Ovary (tissue), 9 donors: ENCODE results near the gene ZBTB4. TPM values are rescaled to one million over a fixed set of nuclear protein-coding genes. Genes with fewer than 3 reads are reported as not detected.

Experiments
- DNase-seq, 5 donors: peaks; one replicate each; pipeline ENCODE4 v3.0.0-alpha.2; 2019 to 2020
- H3K27ac ChIP-seq, 2 donors: fragments of 200-600 bp; one replicate each; pipeline versions ENCODE4 v1.5.1 to v1.8.0; 2019 to 2022
- H3K27me3 ChIP-seq: fragments of 200-600 bp; one replicate; pipeline ENCODE4 v1.8.0; 2022
- H3K36me3 ChIP-seq: fragments of 200-600 bp; sonication (generic); one replicate; pipeline ENCODE4 v1.5.1; 2019
- H3K4me1 ChIP-seq: one replicate; pipeline ENCODE4 v1.8.1; 2013; ENCODE audit warnings: mild to moderate bottlenecking, moderate library complexity; ENCODE audit not compliant: insufficient read depth
- H3K4me3 ChIP-seq: fragments of 200-600 bp; sonication (generic); one replicate; pipeline ENCODE4 v1.5.1; 2017
- H3K9me3 ChIP-seq, 2 donors: fragments of 200-600 bp in 1 of 2; sonication (generic) in 1 of 2; one replicate each; pipeline versions ENCODE4 v1.5.1 to v1.8.1; 2013 to 2019; ENCODE audit warnings: mild to moderate bottlenecking in 1 of 2, moderate library complexity in 1 of 2
- EP300 ChIP-seq: sonication (generic); formaldehyde crosslinking; IDR thresholded peaks from one replicate; pipeline ENCODE4 v1.6.1; 2017; ENCODE audit warnings: antibody characterized with exemption
- POLR2A ChIP-seq: fragments of 450-650 bp; IDR thresholded peaks from one replicate; pipeline ENCODE4 v1.6.1; 2017; ENCODE audit warnings: antibody characterized with exemption, mild to moderate bottlenecking, moderate library complexity
- WGBS, 3 donors: extraction: QIAGEN DNeasy Blood & Tissue Kit in 1 of 3; methylation state at CpG; one replicate each; pipeline versions ENCODE4 v1.1.5 to v1.1.7; 2013 to 2017; 5-methylcytosine and 5-hydroxymethylcytosine counted together
- intact Hi-C, 4 donors: fragments of 100-400 bp; cut with DNase I; formaldehyde crosslinking; loops; one replicate each; pipeline versions ENCODE4 v1.11.0 to v1.15.1; 2022 to 2023
- polyA plus RNA-seq, 2 donors: library from polyadenylated mRNA; stranded (reverse); fragments of 200-250 nt in 1 of 2; fragments of 350-450 nt in 1 of 2; fragmentation: Illumina TruSeq in 1 of 2; extraction: RNeasy Lipid Tissue Mini Kit (QIAGEN cat#74804) in 1 of 2; gene quantifications; one replicate each; pipeline ENCODE4 v1.2.3, GENCODE V29; 2013 to 2014
- total RNA-seq, 7 donors: library from RNA; depleted of rRNA in 2 of 7; stranded (reverse); fragments of >200 nt in 2 of 7; fragmentation: NEBNext Ultra II Directional in 3 of 7; extraction: Animal tissue kit (Norgen Biotek cat#: 25700) in 3 of 7; gene quantifications; one replicate each; pipeline versions ENCODE4 v1.1.0 to v1.2.4, GENCODE V29; 2016 to 2023
- TF ChIP-seq, protein P1 (sequence below), 3 donors: fragments of 450-650 bp in 2 of 3; fragments of 200-600 bp in 1 of 3; IDR thresholded peaks; one replicate each; pipeline versions ENCODE4 v1.5.1 to v1.8.0; 2016 to 2022; ENCODE audit warnings: antibody characterized with exemption in 3 of 3, mild to moderate bottlenecking in 1 of 3
- donor health status: DM: no; HTN: no; CAD: no; lungs with moderate emphysema.
- donor health status: DM: no; HTN: no; CAD: no.
- donor health status: Bipolar disorder and iron deficiency.
- donor health status: DM: yes; HTN: yes; CAD: no.
- donor health status: DM: no; HTN: no; CAD: no.
- donor health status: DM: yes; HTN: yes; CAD: no.

ZBTB4 gene
- total and polyA plus RNA-seq, 9 donors = 39.3 to 123 (median 84.5) TPM

DNA sequence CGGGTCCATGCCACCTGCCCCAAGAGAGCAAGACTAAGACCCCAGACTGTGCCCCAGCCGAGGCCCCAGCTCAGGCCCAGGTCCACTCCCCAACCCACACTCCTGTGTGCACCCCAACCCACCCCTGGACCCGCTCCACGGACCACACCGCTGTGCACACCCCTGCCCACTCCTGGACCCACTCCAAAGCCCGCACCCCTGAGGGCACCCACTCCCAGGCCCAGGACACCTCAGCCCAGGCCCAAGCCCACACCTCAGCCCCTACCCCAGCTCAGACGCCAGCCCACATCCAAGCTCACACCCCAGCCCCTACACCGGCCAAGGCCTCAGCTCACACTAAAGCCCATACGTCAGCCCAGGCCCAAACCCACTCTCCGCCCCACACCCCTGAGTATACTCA, 49.7 kb downstream of the ZBTB4 start:
- no peaks in the 10 kb centered on the region for H3K9me3 ChIP-seq

DNA sequence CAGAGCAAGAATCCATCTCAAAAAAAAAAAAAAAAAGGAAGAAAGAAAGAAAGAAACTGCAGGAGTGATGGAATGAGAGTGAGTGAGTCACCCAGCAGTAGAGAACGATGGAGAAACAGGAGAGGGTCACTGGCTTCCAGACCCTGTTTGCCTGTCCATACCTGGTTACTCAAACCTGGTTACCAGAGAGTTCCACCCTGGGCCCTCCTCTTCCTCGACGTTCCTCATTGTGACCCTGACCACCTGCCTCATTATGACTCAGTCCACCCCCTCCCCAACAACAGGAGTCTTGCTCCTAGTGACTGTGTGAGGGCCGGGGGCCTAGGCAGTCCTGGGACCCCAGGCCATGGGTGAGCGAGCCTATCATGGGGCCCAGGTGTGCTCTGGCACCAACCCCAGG, 50.9 kb downstream of the ZBTB4 start, which contains the start of gene SPEM3:
Gene SPEM3, plus strand, starts transcription at position 301 of the 400 bp plus-strand sequence. Its CDS starts 46 bp downstream, at position 347.
- DNase-seq = no peak
- Histone ChIP-seq H3K4me3 (no peak within 1 kb of the TSS), H3K4me1 (no peaks in the 10 kb centered on the region), H3K27me3 (no peaks in the 10 kb centered on the region), H3K9me3 (no peaks in the 10 kb centered on the region), H3K27ac (no peak within 1 kb of the TSS), H3K36me3 (no peaks in the 10 kb centered on the region)
- 54 to 60% (median 56%) methylated on average over 5 of the region's 5 CpGs for WGBS, 3 donors
- no peak for TF ChIP-seq EP300
- no peak for TF ChIP-seq POLR2A
- TF ChIP-seq, protein P1, sequence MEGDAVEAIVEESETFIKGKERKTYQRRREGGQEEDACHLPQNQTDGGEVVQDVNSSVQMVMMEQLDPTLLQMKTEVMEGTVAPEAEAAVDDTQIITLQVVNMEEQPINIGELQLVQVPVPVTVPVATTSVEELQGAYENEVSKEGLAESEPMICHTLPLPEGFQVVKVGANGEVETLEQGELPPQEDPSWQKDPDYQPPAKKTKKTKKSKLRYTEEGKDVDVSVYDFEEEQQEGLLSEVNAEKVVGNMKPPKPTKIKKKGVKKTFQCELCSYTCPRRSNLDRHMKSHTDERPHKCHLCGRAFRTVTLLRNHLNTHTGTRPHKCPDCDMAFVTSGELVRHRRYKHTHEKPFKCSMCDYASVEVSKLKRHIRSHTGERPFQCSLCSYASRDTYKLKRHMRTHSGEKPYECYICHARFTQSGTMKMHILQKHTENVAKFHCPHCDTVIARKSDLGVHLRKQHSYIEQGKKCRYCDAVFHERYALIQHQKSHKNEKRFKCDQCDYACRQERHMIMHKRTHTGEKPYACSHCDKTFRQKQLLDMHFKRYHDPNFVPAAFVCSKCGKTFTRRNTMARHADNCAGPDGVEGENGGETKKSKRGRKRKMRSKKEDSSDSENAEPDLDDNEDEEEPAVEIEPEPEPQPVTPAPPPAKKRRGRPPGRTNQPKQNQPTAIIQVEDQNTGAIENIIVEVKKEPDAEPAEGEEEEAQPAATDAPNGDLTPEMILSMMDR (IDR thresholded peaks at IDR 0.05) = no peak
- intact Hi-C loops = no loop called here

More for the DNA sequence above, 49.7 kb downstream of the ZBTB4 start:
- H3K4me3 ChIP-seq = no peak overlapping the region
- H3K27me3 ChIP-seq = no peaks in the 10 kb centered on the region
- H3K36me3 ChIP-seq = no peaks in the 10 kb centered on the region
- TF ChIP-seq, protein P1 (IDR thresholded peaks at IDR 0.05) = no peak
- TF ChIP-seq EP300 (no peak), POLR2A (no peak)
- WGBS, 3 donors = 89 to 90% (median 90%) methylated on average over 10 of the region's 10 CpGs
- DNase-seq = no peak
- intact Hi-C loops = loop anchor here in 2 of 4 donors (10.0 kb wide), 1 partner anchor 75 kb away; the partner anchor contains the start of genes KCTD11 (in 2 of the 2) and TMEM95 (in 2 of the 2)
- H3K4me1 ChIP-seq = no peaks in the 10 kb centered on the region
- H3K27ac ChIP-seq = no peak overlapping the region

DNA sequence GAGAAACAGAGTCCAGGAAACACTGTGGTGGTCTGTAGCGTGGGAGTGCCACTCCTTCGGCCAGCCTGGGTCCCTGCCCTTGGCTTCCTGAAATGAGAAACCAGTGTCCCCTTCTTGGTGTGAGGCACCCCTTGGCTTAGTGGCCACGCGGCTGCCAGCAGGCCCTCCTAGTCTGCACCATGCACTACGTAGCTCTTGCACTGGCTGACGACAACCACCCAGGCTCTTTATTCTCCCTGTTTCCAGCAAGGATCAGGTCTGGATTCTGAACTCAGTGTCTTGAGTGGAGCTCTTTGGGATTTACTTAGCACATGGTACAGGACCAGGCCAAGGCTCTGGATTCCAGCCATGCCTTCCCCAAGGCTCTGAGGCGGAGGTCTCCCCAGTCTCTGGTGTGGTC, 51.9 kb downstream of the ZBTB4 start:
- intact Hi-C loops = no loop called here
- no peaks in the 10 kb centered on the region for H3K27me3 ChIP-seq
- WGBS, 3 donors = 79 to 88% (median 82%) methylated on average over 7 of the region's 7 CpGs
- no peak for DNase-seq
- H3K4me3 ChIP-seq = no peak overlapping the region
- no peak overlapping the region for H3K27ac ChIP-seq
- no peaks in the 10 kb centered on the region for H3K36me3 ChIP-seq
- TF ChIP-seq EP300 = no peak
- H3K9me3 ChIP-seq = no peaks in the 10 kb centered on the region
- H3K4me1 ChIP-seq = no peaks in the 10 kb centered on the region

DNA sequence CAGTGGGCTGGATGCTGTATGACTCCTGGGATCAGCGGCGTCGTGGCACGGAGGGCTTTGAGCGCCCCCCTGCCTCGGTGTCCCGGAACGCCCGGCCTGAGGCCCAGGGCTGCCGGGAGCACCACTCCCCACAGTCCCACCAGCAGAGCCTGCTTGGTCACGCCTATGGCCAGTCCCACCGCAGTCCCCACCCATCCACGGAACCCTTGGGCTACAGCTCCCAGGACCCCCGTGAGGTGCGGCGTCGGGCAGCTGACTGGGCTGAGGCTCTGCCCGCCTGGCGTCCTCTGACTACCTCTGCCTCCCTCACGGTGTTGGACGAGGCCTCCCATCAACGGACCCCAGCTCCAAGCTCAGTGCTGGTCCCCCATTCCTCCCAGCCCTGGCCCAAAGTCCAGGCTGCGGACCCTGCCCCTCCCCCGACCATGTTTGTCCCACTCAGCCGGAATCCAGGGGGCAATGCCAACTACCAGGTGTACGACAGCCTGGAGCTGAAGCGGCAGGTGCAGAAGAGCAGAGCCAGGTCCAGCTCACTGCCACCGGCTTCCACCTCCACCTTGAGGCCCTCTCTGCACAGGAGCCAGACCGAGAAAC, 52.4 kb downstream of the ZBTB4 start:
- TF ChIP-seq, protein P1 (IDR thresholded peaks at IDR 0.05) = no peak
- no peak for TF ChIP-seq POLR2A
- TF ChIP-seq EP300 = no peak
- Histone ChIP-seq H3K36me3 (no peaks in the 10 kb centered on the region), H3K4me3 (no peak overlapping the region), H3K4me1 (no peaks in the 10 kb centered on the region), H3K27me3 (no peaks in the 10 kb centered on the region), H3K27ac (no peak overlapping the region), H3K9me3 (no peaks in the 10 kb centered on the region)
- intact Hi-C loops = no loop called here
- DNase-seq = no peak
- WGBS, 3 donors = 89 to 92% (median 91%) methylated on average over 26 to 29 of the region's 29 CpGs

DNA sequence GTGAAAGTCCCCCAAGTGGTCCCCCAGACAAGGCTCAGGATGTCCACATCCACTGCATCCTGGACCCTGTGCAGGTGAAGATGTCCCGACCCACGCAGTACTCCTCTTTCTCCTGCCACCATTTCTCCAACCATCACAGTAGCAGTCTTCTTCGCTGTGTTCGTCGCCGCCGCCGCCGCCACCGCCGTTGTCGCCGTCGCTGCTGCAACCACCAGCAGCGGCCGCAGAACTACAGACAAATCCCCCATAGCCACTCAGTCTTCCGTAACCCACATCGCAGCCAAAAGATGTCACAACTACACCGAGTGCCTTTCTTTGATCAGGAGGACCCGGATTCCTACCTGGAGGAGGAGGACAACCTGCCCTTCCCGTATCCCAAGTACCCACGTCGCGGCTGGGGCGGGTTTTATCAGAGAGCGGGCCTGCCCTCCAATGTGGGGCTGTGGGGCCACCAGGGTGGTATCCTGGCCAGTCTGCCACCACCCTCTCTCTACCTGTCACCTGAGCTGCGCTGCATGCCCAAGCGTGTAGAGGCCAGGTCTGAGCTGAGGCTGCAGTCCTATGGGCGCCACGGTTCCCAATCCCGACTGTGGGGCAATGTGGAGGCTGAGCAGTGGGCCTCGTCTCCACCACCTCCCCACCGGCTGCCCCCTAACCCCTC, 53.1 kb downstream of the ZBTB4 start:
- H3K9me3 ChIP-seq = no peaks in the 10 kb centered on the region
- H3K27me3 ChIP-seq = no peaks in the 10 kb centered on the region
- TF ChIP-seq, protein P1 (IDR thresholded peaks at IDR 0.05) = no peak
- TF ChIP-seq POLR2A = no peak
- no peak for TF ChIP-seq EP300
- no peaks in the 10 kb centered on the region for H3K36me3 ChIP-seq
- intact Hi-C loops = no loop called here
- H3K4me1 ChIP-seq = no peaks in the 10 kb centered on the region
- WGBS, 3 donors = 93 to 95% (median 94%) methylated on average over 30 to 33 of the region's 33 CpGs
- no peak overlapping the region for H3K27ac ChIP-seq
- H3K4me3 ChIP-seq = no peak overlapping the region
- no peak for DNase-seq
